Measurements from ENCODE around the gene SURF6.

The SURF6 gene

DNA sequence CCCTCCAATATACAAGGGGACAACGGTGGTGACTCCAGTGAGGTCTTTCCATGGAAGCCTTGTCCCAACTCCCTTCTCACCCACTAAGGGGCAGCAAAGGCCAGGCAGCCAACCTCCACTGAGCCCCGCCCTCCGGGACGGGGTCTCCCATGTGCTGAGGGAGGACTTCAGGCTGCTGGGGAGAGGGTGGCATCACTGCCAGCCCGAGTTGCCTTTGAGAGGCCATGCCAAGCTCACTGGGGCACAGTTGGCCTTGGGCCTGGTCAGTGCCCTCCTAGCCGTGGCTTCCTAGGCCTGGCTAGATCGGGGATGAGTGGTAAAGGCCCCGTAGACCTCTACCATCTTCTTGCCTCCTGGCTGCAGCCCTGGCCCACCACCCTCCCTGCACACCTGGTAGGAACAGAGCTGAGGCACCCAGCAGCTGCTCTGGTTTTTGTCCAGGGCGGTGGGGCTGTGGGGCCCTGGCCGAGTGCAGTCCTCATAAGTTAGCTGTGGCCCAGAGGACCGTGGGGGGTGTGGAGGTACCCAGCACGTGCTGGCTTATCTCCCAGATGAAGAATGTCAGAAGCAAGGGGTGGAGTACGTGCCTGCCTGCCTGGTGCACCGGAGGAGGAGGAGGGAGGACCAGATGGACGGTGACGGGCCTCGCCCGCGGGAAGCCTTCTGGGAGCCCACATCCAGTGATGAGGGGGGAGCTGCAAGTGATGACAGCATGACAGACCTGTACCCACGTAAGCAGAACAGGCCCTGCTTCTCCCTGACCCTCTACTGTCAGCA is 23.6 kb upstream of the SURF6 start:
- TF ChIP-seq, protein P1, sequence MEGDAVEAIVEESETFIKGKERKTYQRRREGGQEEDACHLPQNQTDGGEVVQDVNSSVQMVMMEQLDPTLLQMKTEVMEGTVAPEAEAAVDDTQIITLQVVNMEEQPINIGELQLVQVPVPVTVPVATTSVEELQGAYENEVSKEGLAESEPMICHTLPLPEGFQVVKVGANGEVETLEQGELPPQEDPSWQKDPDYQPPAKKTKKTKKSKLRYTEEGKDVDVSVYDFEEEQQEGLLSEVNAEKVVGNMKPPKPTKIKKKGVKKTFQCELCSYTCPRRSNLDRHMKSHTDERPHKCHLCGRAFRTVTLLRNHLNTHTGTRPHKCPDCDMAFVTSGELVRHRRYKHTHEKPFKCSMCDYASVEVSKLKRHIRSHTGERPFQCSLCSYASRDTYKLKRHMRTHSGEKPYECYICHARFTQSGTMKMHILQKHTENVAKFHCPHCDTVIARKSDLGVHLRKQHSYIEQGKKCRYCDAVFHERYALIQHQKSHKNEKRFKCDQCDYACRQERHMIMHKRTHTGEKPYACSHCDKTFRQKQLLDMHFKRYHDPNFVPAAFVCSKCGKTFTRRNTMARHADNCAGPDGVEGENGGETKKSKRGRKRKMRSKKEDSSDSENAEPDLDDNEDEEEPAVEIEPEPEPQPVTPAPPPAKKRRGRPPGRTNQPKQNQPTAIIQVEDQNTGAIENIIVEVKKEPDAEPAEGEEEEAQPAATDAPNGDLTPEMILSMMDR (IDR thresholded peaks at IDR 0.05; ENCODE audit: borderline replicate concordance, insufficient read depth, low read depth, low read length), result peak; percentile 26; the same call in 1 of the 2 replicates
- no peak overlapping the region for H3K4me3 ChIP-seq (ENCODE audit: low read depth, low read length)

DNA sequence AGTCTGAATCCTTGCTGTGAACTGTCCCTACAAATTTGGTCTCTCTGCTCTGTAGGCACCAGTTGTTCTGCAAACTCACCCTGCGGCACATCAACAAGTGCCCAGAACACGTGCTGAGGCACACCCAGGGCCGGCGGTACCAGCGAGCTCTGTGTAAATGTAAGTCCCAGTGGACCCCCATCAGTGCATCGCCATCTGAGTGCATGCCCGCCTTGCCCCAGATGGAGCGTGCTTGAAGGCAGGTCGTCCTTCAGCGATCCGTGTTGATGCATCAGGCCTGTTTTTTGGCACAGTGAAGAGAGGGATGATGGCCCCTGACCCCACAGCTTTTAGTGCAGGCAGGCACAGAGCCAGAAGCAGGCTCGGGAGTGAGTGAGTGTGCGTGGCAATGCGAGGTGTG is 21.7 kb upstream of the SURF6 start:
- H3K4me3 ChIP-seq (ENCODE audit: low read depth, low read length), result no peak overlapping the region
- TF ChIP-seq, protein P1 (IDR thresholded peaks at IDR 0.05; ENCODE audit: borderline replicate concordance, insufficient read depth, low read depth, low read length), result no peak

DNA sequence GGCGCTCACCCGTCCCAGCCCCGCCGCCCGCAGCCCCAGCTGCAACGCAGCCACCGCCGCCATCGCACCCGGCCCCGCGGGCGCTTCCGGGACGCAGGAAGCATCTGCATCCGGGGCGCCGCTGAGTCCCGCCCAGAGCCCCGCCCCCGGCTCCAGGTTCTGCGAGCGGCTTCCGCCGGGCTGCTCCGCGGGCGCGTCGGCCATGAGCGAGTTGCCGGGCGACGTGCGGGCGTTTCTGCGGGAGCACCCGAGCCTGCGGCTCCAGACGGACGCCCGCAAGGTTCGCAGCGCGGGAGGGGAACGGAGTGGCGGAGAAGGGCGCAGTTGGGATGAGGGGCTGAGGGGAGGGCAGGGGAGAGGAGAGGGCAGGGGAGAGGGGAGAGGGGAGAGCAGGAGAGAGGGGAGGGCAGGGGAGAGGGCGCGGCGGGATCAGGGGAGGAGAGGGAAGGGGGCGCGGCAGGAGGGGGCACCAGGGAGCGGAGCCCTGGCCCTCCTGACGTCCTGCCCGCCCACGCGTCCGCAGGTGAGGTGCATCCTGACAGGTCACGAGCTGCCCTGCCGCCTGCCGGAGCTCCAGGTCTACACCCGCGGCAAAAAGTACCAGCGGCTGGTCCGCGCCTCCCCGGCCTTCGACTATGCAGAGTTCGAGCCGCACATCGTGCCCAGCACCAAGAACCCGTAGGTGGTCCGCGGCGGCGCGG is 20.6 kb upstream of the SURF6 start, which contains the start of the genes SURF1 and SURF2:
SURF1 (minus strand) TSS at position 97 of the 701 bp plus-strand sequence; CDS start at position 63, 34 bp downstream.
SURF2 (plus strand) TSS at position 160 of the 701 bp plus-strand sequence; CDS start at position 203, 43 bp downstream.
- TF ChIP-seq, protein P1 (IDR thresholded peaks at IDR 0.05; ENCODE audit: borderline replicate concordance, insufficient read depth, low read depth, low read length), result peak; percentile 26; the same call in 1 of the 2 replicates
- H3K4me3 ChIP-seq (ENCODE audit: low read depth, low read length), result peak within 1 kb of the TSS; percentile 75

DNA sequence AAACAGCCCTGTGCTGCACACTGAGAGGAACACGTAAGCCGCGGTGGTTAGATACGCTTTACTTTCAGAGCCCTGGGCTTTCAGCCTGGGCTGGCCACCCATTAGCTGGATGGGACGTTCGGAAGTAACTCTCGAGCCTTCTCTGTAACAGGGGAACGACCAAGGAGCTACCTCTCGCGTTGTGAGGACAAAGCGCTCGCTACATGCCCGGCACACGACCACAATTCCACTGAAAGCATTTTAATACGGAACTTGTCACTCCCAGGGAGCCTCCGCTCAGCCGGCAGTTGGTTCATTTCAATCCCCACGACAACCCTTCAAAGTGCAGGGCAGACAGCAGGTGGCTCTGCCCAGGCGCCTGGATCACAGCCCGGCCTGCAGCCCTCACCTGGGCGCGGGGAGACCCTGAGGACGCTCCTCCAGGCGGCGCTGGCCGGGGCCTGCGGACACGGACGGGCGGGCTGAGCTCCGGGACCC is 19.9 kb upstream of the SURF6 start:
- TF ChIP-seq, protein P1 (IDR thresholded peaks at IDR 0.05; ENCODE audit: borderline replicate concordance, insufficient read depth, low read depth, low read length), result no peak
- H3K4me3 ChIP-seq (ENCODE audit: low read depth, low read length), result peak overlapping the region; percentile 56

DNA sequence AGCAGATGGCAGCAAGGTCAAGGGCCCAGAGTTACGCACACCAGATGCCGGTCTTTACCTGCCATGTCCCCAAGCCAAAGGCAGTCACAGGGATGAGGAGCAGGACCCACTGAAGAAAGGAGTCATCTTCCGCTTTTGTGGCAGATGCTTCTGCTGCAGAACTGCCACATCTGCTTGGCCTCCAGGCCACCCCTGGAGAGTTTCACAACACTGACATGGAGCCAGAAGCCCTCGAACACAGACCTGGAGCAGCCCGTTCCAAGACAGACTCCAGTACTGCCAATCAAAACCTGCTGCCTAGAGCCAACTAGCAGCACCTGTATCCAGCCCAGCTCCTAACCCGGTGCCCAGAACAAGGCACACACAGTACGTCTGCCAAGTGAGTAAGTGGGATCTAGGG is 18.8 kb upstream of the SURF6 start:
- TF ChIP-seq, protein P1 (IDR thresholded peaks at IDR 0.05; ENCODE audit: borderline replicate concordance, insufficient read depth, low read depth, low read length), result no peak
- H3K4me3 ChIP-seq (ENCODE audit: low read depth, low read length), result no peak overlapping the region

DNA sequence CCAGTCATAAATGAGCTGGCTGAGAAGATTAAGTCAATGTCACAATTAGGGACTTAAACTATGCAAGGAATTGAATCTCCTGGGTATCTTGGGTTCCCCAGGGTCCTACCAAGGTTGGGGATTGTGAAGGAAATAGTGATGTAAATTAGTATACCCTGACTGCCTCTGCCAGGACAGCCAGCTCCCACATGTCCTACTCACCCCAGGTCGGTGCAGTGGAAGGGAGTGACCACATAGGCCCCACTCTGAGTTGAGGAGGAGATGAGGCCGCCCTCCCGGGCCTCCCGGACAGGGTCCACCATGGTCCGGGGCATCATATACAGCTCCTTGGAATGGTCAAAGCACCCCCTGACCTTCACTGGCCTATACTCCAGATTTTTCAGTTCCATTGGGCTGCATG is 17.6 kb upstream of the SURF6 start:
- TF ChIP-seq, protein P1 (IDR thresholded peaks at IDR 0.05; ENCODE audit: borderline replicate concordance, insufficient read depth, low read depth, low read length), result no peak
- no peak overlapping the region for H3K4me3 ChIP-seq (ENCODE audit: low read depth, low read length)
